IMR-90 (cell line): ENCODE measurements around the gene CSPG5. TPM values are rescaled to one million over a fixed set of nuclear protein-coding genes. Genes with fewer than 3 reads are reported as not detected.

Experiments
- ATAC-seq: fragments of 200-7000 bp; cut with Tn5 transposase; 2 replicates; pipeline ENCODE4 v1.9.1; 2020; ENCODE audit warnings: low read depth, mild to moderate bottlenecking, moderate library complexity
- BruUV-seq: library from RNA; stranded (reverse); fragments of 400-500 nt; replicated peaks from 2 replicates; lab custom pipeline; 2021; lab: Mats Ljungman, UMichigan
- CTCF ChIA-PET: fragments of 300-600 bp; formaldehyde crosslinking; extraction: SDS; loops from one replicate; lab custom pipeline; 2021; ENCODE audit warnings: antibody characterized with exemption; lab: Yijun Ruan, JAX
- POLR2A ChIA-PET: fragments of 300-600 bp; sonication (Branson Sonifier 250); formaldehyde crosslinking; loops from one replicate; lab custom pipeline; 2022; ENCODE audit warnings: antibody characterized with exemption; ENCODE audit not compliant: unreplicated experiment; lab: Charles Lee
- DNase-seq: peaks from one replicate; pipeline ENCODE4 v3.0.0; 2013
- H2AFZ ChIP-seq: replicated peaks from 2 replicates; pipeline ENCODE3; 2013; ENCODE audit warnings: low read length, mild to moderate bottlenecking; ENCODE audit not compliant: poor library complexity
- H2AK5ac ChIP-seq: 2 replicates; pipeline ENCODE4 v1.6.1; 2013; ENCODE audit warnings: low read depth, low read length, inconsistent platforms
- H2AK9ac ChIP-seq: replicated peaks from 2 replicates; pipeline ENCODE3; 2013; ENCODE audit warnings: mild to moderate bottlenecking, low read depth, low read length, moderate library complexity; ENCODE audit not compliant: poor library complexity
- H2BK120ac ChIP-seq: 2 replicates; pipeline ENCODE4 v1.6.1; 2013; ENCODE audit warnings: low read depth, low read length, inconsistent platforms
- H2BK15ac ChIP-seq: 3 replicates; pipeline ENCODE4 v1.6.1; 2013; ENCODE audit warnings: low read depth, low read length, inconsistent platforms
- H2BK20ac ChIP-seq: 2 replicates; pipeline ENCODE4 v1.6.1; 2013; ENCODE audit warnings: low read depth, mild to moderate bottlenecking, inconsistent platforms, low read length, moderate library complexity
- H2BK5ac ChIP-seq: 2 replicates; pipeline ENCODE4 v1.6.1; 2013; ENCODE audit warnings: mild to moderate bottlenecking, low read depth, low read length, inconsistent platforms; ENCODE audit not compliant: poor library complexity, severe bottlenecking
- H3K14ac ChIP-seq: replicated peaks from 2 replicates; pipeline ENCODE4 v1.6.1; 2013; ENCODE audit warnings: low read depth, low read length, inconsistent platforms
- H3K18ac ChIP-seq: 2 replicates; pipeline ENCODE4 v1.6.1; 2013; ENCODE audit warnings: low read depth, low read length, control low read depth
- H3K23ac ChIP-seq: 2 replicates; pipeline ENCODE4 v1.6.1; 2013; ENCODE audit warnings: low read depth, low read length, inconsistent platforms
- H3K27ac ChIP-seq: 2 replicates; pipeline ENCODE4 v1.5.1; 2013; ENCODE audit warnings: mild to moderate bottlenecking, control low read depth, low read length; ENCODE audit not compliant: insufficient read depth
- H3K27me3 ChIP-seq: 2 replicates; pipeline ENCODE4 v1.6.1; 2013; ENCODE audit warnings: low read length; ENCODE audit not compliant: control insufficient read depth, insufficient read depth
- H3K36me3 ChIP-seq: 2 replicates; pipeline ENCODE4 v1.6.1; 2013; ENCODE audit warnings: low read length, mixed read lengths; ENCODE audit not compliant: control insufficient read depth, insufficient read depth
- H3K4ac ChIP-seq: 2 replicates; pipeline ENCODE4 v1.6.1; 2013; ENCODE audit warnings: low read depth, low read length, inconsistent platforms
- H3K4me1 ChIP-seq: 2 replicates; pipeline ENCODE4 v1.6.1; 2013; ENCODE audit warnings: low read length, mixed read lengths; ENCODE audit not compliant: control insufficient read depth, insufficient read depth
- H3K4me2 ChIP-seq: 2 replicates; pipeline ENCODE4 v1.6.1; 2013; ENCODE audit warnings: low read depth, mild to moderate bottlenecking, control low read depth, low read length, moderate library complexity
- H3K4me3 ChIP-seq: 2 replicates; pipeline ENCODE4 v1.5.1; 2013; ENCODE audit warnings: low read depth, mild to moderate bottlenecking, control low read depth, low read length, moderate library complexity; ENCODE audit not compliant: insufficient read depth
- H3K56ac ChIP-seq: 2 replicates; pipeline ENCODE4 v1.6.1; 2013; ENCODE audit warnings: low read length, inconsistent platforms; ENCODE audit not compliant: insufficient read depth; ENCODE audit errors: extremely low read depth
- H3K79me1 ChIP-seq, 2 experiments: 2 replicates each; pipeline ENCODE4 v1.6.1; 2013; ENCODE audit warnings: low read length in 2 of 2, inconsistent platforms in 1 of 2, low read depth in 1 of 2
- H3K9ac ChIP-seq: 2 replicates; pipeline ENCODE4 v1.6.1; 2013; ENCODE audit warnings: low read depth, low read length, control low read depth
- H3K9me1 ChIP-seq: 2 replicates; pipeline ENCODE4 v1.6.1; 2013; ENCODE audit warnings: low read length, inconsistent platforms; ENCODE audit not compliant: insufficient read depth
- H3K9me3 ChIP-seq: 2 replicates; pipeline ENCODE4 v1.6.1; 2013; ENCODE audit warnings: low read length; ENCODE audit not compliant: control insufficient read depth, insufficient read depth
- H4K20me1 ChIP-seq: 2 replicates; pipeline ENCODE4 v1.6.1; 2013; ENCODE audit warnings: low read length, inconsistent platforms; ENCODE audit not compliant: insufficient read depth
- H4K5ac ChIP-seq: 2 replicates; pipeline ENCODE4 v1.6.1; 2013; ENCODE audit warnings: mild to moderate bottlenecking, low read depth, low read length, control low read depth
- H4K8ac ChIP-seq, 2 experiments: 2 replicates each; pipeline ENCODE4 v1.6.1; 2013; ENCODE audit warnings: low read depth in 2 of 2, low read length in 2 of 2, control low read depth in 1 of 2, inconsistent platforms in 1 of 2
- H4K91ac ChIP-seq: 2 replicates; pipeline ENCODE4 v1.6.1; 2013; ENCODE audit warnings: low read depth, low read length, inconsistent platforms; ENCODE audit not compliant: insufficient read depth
- CHD1 ChIP-seq: IDR thresholded peaks from 2 replicates; pipeline ENCODE4 v1.6.1; 2012; ENCODE audit warnings: low read depth, low read length, improper control_type of control experiment
- MAZ ChIP-seq: IDR thresholded peaks from 2 replicates; pipeline ENCODE4 v1.6.1; 2012; ENCODE audit warnings: low read depth, mild to moderate bottlenecking, low read length, improper control_type of control experiment, moderate library complexity, borderline replicate concordance
- WGBS, 2 experiments: methylation state at CpG; one replicate each; pipeline versions ENCODE4 v1.1.5 to v1.1.7; 2013; ENCODE audit warnings: missing lambda C conversion rate in 2 of 2; ENCODE audit not compliant: insufficient read length in 1 of 2; ENCODE audit errors: extremely low coverage in 2 of 2; 5-methylcytosine and 5-hydroxymethylcytosine counted together
- dilution Hi-C: fragments of 300-500 bp; cut with HindIII; formaldehyde crosslinking; loops from one replicate; pipeline ENCODE4 v1.14.3; 2018; ENCODE audit warnings: low sequenced_read_pairs; ENCODE audit not compliant: unreplicated experiment
- in situ Hi-C: fragments of 300-500 bp; cut with MboI; formaldehyde crosslinking; loops from 3 replicates; pipeline ENCODE4 v1.14.3; 2019; ENCODE audit warnings: low sequenced_read_pairs, inconsistent platforms, mixed read lengths
- intact Hi-C: fragments of 100-400 bp; cut with micrococcal nuclease; formaldehyde crosslinking; loops from 2 replicates; pipeline ENCODE4 v1.10.0; 2022
- polyA plus RNA-seq, 3 experiments: library from polyadenylated mRNA; depleted of rRNA; stranded (reverse); fragments of >200 nt; gene quantifications; 2 replicates each; pipeline ENCODE4 v1.2.3, GENCODE V29; 2012; ENCODE audit warnings: low replicate concordance in 1 of 3
- total RNA-seq: library from RNA; depleted of rRNA; stranded (reverse); fragments of >200 nt; gene quantifications from 2 replicates; pipeline ENCODE4 v1.2.3, GENCODE V29; 2012

Gene CSPG5
- total and polyA plus RNA-seq, 2 of the 4 experiments (the other 2 are of a cell fraction), result under 0.01 to 0.10 TPM

- H3K56ac ChIP-seq, result no peak overlapping the region
- TF ChIP-seq CHD1, result no peak
- TF ChIP-seq MAZ, result no peak
- H3K9me1 ChIP-seq, result no peaks in the 10 kb centered on the region
- ATAC-seq (no peak), DNase-seq (no peak)
- no peaks in the 10 kb centered on the region for H3K36me3 ChIP-seq
- H3K4me2 ChIP-seq, result no peak overlapping the region
- no peak overlapping the region for H4K8ac ChIP-seq
- POLR2A ChIA-PET, result no interaction called here
- intact Hi-C loops, result loop anchor here (10.0 kb wide), 1 partner anchor 627 kb away; no protein-coding TSS in a partner anchor
- dilution Hi-C loops, result no loop called here
- no peaks in the 10 kb centered on the region for H3K27me3 ChIP-seq
- BruUV-seq, result no TSS peak
- no peak overlapping the region for H2AK9ac ChIP-seq
- no peak overlapping the region for H3K27ac ChIP-seq
- no peak overlapping the region for H3K4ac ChIP-seq
- H2BK5ac ChIP-seq, result no peak overlapping the region
- no peak overlapping the region for H2AFZ ChIP-seq
- H3K9ac ChIP-seq, result no peak overlapping the region
- H3K9me3 ChIP-seq, result no peaks in the 10 kb centered on the region
- no peak overlapping the region for H3K18ac ChIP-seq
- no peak overlapping the region for H3K4me3 ChIP-seq
- H2BK15ac ChIP-seq, result no peak overlapping the region
- WGBS, 2 experiments, result no CpG with 5 or more reads among the region's 6 CpGs
- no peaks in the 10 kb centered on the region for H3K4me1 ChIP-seq
- H2BK120ac ChIP-seq, result no peak overlapping the region
- no peak overlapping the region for H2BK20ac ChIP-seq
- CTCF ChIA-PET, result interaction anchor here (0.6 kb wide), 1 partner anchor 135 kb away, joined by 3 read pairs; no protein-coding TSS in a partner anchor
- no peak overlapping the region for H4K91ac ChIP-seq
- no peaks in the 10 kb centered on the region for H3K79me1 ChIP-seq
- H4K20me1 ChIP-seq, result no peaks in the 10 kb centered on the region
- no peak overlapping the region for H2AK5ac ChIP-seq
- no peak overlapping the region for H3K23ac ChIP-seq
- H4K5ac ChIP-seq, result no peak overlapping the region
- in situ Hi-C loops, result no loop called here
- H3K14ac ChIP-seq, result no peak overlapping the region
Observed at GRCh38 chr3:47527952-47528725, 50.5 kb downstream of the CSPG5 start.
